Measurements from ENCODE around the gene ERICH4. TPM values are rescaled to one million over a fixed set of nuclear protein-coding genes. Genes with fewer than 3 reads are reported as not detected.

The ERICH4 gene
- total RNA-seq, 1 experiment from 2014 or later: not detected

DNA sequence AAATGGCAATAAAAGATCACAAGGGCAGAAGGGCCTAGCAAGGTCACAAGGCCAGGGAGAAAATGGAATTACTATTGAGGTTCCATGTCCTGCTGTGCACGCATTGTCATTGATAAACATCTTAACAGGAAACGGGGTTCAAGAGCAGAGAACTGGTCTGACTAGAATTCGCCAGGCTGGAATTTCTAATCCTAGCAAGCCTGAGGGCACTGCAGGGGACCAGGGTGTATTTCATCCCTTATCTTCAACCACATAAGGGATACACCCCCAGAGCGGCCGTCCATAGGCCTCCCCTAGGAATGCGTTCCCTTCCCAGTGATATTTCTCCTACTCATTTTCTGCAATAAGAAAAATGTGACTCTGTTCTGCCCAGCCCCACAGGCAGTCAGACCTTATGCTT is 19.5 kb downstream of the ERICH4 start:
- no peaks in the 10 kb centered on the region for H4K20me1 ChIP-seq (ENCODE audit: insufficient read depth)
- BruUV-seq (replicated peaks): no TSS peak
- intact Hi-C loops (cut with micrococcal nuclease): no loop called here
- DNase-seq (ENCODE audit: low read depth, low spot score): no peak
- ATAC-seq: no peak
- no peaks in the 10 kb centered on the region for H3K4me1 ChIP-seq (ENCODE audit: control insufficient read depth in 1 of 2, insufficient read depth in 2 of 2, low read length in 2 of 2)
- RAD21 ChIA-PET (ENCODE audit: low non-redundant PET in 1 of 2, low total read pairs in 2 of 2, uncharacterized antibody in 2 of 2, unreplicated experiment in 2 of 2): no interaction called here
- CTCF ChIA-PET: no interaction called here
- H3K27me3 ChIP-seq (ENCODE audit: insufficient read depth, low read length): peaks cover 57% of the 10 kb centered on the region
- H3K36me3 ChIP-seq (ENCODE audit: control insufficient read depth in 1 of 2, insufficient read depth in 2 of 2, low read length in 2 of 2): no peaks in the 10 kb centered on the region
- no peak overlapping the region for H3K27ac ChIP-seq (ENCODE audit: low read depth, low read length)
- TF ChIP-seq SRF (IDR thresholded peaks at IDR 0.05; ENCODE audit: low read depth) (no peak), CEBPB (IDR thresholded peaks at IDR 0.05; ENCODE audit: low read depth) (no peak), POLR2A (IDR thresholded peaks at IDR 0.05; ENCODE audit: borderline replicate concordance, extremely low read depth, insufficient read depth, insufficient read length) (no peak), FOSL1 (IDR thresholded peaks at IDR 0.05; ENCODE audit: low read depth) (no peak), SIN3A (IDR thresholded peaks at IDR 0.05; ENCODE audit: low read depth) (no peak), RAD21 (IDR thresholded peaks at IDR 0.05; ENCODE audit: low read depth) (no peak), TCF7L2 (IDR thresholded peaks at IDR 0.05; ENCODE audit: borderline replicate concordance, extremely low read depth, insufficient read depth, insufficient read length) (no peak), JUND (IDR thresholded peaks at IDR 0.05) (no peak), EZH2phosphoT487 (IDR thresholded peaks at IDR 0.05; ENCODE audit: borderline replicate concordance) (no peak), ZFX (IDR thresholded peaks at IDR 0.05) (no peak), SP1 (IDR thresholded peaks at IDR 0.05; ENCODE audit: low read depth) (no peak), EZH2 (IDR thresholded peaks at IDR 0.05) (no peak), POLR2AphosphoS5 (IDR thresholded peaks at IDR 0.05; ENCODE audit: low read depth, low read length) (no peak), EGR1 (IDR thresholded peaks at IDR 0.05; ENCODE audit: low read depth) (no peak), ELF1 (IDR thresholded peaks at IDR 0.05; ENCODE audit: borderline replicate concordance, low read depth) (no peak)
- TF ChIP-seq, protein P1, sequence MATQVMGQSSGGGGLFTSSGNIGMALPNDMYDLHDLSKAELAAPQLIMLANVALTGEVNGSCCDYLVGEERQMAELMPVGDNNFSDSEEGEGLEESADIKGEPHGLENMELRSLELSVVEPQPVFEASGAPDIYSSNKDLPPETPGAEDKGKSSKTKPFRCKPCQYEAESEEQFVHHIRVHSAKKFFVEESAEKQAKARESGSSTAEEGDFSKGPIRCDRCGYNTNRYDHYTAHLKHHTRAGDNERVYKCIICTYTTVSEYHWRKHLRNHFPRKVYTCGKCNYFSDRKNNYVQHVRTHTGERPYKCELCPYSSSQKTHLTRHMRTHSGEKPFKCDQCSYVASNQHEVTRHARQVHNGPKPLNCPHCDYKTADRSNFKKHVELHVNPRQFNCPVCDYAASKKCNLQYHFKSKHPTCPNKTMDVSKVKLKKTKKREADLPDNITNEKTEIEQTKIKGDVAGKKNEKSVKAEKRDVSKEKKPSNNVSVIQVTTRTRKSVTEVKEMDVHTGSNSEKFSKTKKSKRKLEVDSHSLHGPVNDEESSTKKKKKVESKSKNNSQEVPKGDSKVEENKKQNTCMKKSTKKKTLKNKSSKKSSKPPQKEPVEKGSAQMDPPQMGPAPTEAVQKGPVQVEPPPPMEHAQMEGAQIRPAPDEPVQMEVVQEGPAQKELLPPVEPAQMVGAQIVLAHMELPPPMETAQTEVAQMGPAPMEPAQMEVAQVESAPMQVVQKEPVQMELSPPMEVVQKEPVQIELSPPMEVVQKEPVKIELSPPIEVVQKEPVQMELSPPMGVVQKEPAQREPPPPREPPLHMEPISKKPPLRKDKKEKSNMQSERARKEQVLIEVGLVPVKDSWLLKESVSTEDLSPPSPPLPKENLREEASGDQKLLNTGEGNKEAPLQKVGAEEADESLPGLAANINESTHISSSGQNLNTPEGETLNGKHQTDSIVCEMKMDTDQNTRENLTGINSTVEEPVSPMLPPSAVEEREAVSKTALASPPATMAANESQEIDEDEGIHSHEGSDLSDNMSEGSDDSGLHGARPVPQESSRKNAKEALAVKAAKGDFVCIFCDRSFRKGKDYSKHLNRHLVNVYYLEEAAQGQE (IDR thresholded peaks at IDR 0.05; ENCODE audit: low read depth): no peak
- TF ChIP-seq, protein P2, sequence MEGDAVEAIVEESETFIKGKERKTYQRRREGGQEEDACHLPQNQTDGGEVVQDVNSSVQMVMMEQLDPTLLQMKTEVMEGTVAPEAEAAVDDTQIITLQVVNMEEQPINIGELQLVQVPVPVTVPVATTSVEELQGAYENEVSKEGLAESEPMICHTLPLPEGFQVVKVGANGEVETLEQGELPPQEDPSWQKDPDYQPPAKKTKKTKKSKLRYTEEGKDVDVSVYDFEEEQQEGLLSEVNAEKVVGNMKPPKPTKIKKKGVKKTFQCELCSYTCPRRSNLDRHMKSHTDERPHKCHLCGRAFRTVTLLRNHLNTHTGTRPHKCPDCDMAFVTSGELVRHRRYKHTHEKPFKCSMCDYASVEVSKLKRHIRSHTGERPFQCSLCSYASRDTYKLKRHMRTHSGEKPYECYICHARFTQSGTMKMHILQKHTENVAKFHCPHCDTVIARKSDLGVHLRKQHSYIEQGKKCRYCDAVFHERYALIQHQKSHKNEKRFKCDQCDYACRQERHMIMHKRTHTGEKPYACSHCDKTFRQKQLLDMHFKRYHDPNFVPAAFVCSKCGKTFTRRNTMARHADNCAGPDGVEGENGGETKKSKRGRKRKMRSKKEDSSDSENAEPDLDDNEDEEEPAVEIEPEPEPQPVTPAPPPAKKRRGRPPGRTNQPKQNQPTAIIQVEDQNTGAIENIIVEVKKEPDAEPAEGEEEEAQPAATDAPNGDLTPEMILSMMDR (IDR thresholded peaks at IDR 0.05 in 2 of 3, conservative IDR thresholded peaks at IDR 0.05 in 1 of 3; ENCODE audit: borderline replicate concordance in 1 of 3, insufficient read depth in 1 of 3, low read depth in 2 of 3, low read length in 2 of 3): no peak
- TF ChIP-seq, protein P3, sequence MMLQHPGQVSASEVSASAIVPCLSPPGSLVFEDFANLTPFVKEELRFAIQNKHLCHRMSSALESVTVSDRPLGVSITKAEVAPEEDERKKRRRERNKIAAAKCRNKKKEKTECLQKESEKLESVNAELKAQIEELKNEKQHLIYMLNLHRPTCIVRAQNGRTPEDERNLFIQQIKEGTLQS (IDR thresholded peaks at IDR 0.05): no peak
- TF ChIP-seq, protein P4, sequence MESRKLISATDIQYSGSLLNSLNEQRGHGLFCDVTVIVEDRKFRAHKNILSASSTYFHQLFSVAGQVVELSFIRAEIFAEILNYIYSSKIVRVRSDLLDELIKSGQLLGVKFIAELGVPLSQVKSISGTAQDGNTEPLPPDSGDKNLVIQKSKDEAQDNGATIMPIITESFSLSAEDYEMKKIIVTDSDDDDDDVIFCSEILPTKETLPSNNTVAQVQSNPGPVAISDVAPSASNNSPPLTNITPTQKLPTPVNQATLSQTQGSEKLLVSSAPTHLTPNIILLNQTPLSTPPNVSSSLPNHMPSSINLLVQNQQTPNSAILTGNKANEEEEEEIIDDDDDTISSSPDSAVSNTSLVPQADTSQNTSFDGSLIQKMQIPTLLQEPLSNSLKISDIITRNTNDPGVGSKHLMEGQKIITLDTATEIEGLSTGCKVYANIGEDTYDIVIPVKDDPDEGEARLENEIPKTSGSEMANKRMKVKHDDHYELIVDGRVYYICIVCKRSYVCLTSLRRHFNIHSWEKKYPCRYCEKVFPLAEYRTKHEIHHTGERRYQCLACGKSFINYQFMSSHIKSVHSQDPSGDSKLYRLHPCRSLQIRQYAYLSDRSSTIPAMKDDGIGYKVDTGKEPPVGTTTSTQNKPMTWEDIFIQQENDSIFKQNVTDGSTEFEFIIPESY (IDR thresholded peaks at IDR 0.05; ENCODE audit: extremely low read depth, insufficient replicate concordance, low read length): no peak
- TF ChIP-seq, protein P5, sequence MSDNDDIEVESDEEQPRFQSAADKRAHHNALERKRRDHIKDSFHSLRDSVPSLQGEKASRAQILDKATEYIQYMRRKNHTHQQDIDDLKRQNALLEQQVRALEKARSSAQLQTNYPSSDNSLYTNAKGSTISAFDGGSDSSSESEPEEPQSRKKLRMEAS (IDR thresholded peaks at IDR 0.05): no peak
- H3K9ac ChIP-seq (ENCODE audit: low read length): no peak overlapping the region
- H3K4me2 ChIP-seq (ENCODE audit: low read length): no peak overlapping the region
- no peaks in the 10 kb centered on the region for H3K79me2 ChIP-seq (ENCODE audit: insufficient read depth, low read length)
- no peak overlapping the region for H3K4me3 ChIP-seq (replicated peaks in 1 of 2; ENCODE audit: low read depth in 1 of 2, low read length in 2 of 2)
- POLR2A ChIA-PET: no interaction called here
- H3K9me2 ChIP-seq (ENCODE audit: insufficient read depth): no peaks in the 10 kb centered on the region
- no peaks in the 10 kb centered on the region for H3K9me3 ChIP-seq (ENCODE audit: control insufficient read depth in 1 of 2, insufficient read depth in 1 of 2, low read depth in 1 of 2, low read length in 2 of 2)
- H2AFZ ChIP-seq (ENCODE audit: low read depth, low read length, poor library complexity, severe bottlenecking): no peak overlapping the region

Measured in HCT116 (cell line).